ENCODE data around the gene RASSF5.

The RASSF5 gene

DNA sequence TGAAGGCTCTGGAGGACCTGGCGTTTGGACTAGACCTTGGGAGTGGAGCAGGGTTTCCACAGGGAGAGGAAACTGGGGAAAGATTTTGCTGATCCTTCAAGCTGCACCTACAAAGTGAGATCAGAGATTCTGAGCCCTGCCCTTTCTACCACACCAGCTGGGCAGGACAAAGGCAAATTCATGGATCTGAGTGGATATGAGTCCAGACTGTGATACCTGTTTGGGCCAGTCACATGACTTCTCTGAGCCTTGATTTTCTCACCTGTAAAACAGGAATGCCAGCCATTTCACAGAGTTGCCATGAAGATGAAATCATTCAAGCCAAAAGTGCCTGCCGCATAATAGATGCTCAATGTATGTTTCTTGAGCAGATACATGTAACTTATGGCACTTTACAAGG, 4.9 kb upstream of the RASSF5 start:
- TF ChIP-seq FOXP2 (optimal IDR thresholded peaks at IDR 0.05; ENCODE audit: borderline replicate concordance, extremely low read depth, extremely low read length, insufficient read depth) (no peak), TAF1 (IDR thresholded peaks at IDR 0.05; ENCODE audit: borderline replicate concordance, insufficient read depth, low read length) (no peak), POLR2AphosphoS5 (IDR thresholded peaks at IDR 0.05; ENCODE audit: low read depth, low read length) (0 out of 2 replicates have a peak, but pooled peaks have one; percentile 3), SIN3A (IDR thresholded peaks at IDR 0.05; ENCODE audit: borderline replicate concordance, insufficient read depth, low read length) (no peak)
- TF ChIP-seq, protein P1, sequence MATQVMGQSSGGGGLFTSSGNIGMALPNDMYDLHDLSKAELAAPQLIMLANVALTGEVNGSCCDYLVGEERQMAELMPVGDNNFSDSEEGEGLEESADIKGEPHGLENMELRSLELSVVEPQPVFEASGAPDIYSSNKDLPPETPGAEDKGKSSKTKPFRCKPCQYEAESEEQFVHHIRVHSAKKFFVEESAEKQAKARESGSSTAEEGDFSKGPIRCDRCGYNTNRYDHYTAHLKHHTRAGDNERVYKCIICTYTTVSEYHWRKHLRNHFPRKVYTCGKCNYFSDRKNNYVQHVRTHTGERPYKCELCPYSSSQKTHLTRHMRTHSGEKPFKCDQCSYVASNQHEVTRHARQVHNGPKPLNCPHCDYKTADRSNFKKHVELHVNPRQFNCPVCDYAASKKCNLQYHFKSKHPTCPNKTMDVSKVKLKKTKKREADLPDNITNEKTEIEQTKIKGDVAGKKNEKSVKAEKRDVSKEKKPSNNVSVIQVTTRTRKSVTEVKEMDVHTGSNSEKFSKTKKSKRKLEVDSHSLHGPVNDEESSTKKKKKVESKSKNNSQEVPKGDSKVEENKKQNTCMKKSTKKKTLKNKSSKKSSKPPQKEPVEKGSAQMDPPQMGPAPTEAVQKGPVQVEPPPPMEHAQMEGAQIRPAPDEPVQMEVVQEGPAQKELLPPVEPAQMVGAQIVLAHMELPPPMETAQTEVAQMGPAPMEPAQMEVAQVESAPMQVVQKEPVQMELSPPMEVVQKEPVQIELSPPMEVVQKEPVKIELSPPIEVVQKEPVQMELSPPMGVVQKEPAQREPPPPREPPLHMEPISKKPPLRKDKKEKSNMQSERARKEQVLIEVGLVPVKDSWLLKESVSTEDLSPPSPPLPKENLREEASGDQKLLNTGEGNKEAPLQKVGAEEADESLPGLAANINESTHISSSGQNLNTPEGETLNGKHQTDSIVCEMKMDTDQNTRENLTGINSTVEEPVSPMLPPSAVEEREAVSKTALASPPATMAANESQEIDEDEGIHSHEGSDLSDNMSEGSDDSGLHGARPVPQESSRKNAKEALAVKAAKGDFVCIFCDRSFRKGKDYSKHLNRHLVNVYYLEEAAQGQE (IDR thresholded peaks at IDR 0.05; ENCODE audit: insufficient read depth in 1 of 2, low read depth in 2 of 2, low read length in 2 of 2): no peak

DNA sequence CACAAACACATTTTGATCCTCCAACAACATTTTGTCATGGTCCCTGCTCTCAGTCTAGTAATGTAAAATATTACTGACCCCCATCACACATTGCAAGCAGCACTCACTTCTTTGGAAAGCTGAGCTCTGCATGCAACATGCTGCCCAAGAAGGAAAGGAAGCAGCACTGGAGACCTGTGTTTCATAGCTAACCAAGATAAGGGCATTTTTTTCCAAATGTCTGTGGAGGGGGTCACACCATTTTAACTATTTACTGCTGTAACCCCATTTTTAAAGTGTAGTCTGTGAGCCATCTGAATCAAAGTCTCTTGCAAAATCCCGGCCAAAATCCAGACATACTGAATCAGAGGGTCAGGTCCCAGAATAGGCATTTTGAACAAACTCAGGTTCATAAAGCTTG, 4.5 kb upstream of the RASSF5 start:
- TF ChIP-seq POLR2AphosphoS5 (IDR thresholded peaks at IDR 0.05; ENCODE audit: low read depth, low read length): 0 out of 2 replicates have a peak, but pooled peaks have one; percentile 9
- TF ChIP-seq, protein P1 (IDR thresholded peaks at IDR 0.05; ENCODE audit: insufficient read depth in 1 of 2, low read depth in 2 of 2, low read length in 2 of 2): no peak

DNA sequence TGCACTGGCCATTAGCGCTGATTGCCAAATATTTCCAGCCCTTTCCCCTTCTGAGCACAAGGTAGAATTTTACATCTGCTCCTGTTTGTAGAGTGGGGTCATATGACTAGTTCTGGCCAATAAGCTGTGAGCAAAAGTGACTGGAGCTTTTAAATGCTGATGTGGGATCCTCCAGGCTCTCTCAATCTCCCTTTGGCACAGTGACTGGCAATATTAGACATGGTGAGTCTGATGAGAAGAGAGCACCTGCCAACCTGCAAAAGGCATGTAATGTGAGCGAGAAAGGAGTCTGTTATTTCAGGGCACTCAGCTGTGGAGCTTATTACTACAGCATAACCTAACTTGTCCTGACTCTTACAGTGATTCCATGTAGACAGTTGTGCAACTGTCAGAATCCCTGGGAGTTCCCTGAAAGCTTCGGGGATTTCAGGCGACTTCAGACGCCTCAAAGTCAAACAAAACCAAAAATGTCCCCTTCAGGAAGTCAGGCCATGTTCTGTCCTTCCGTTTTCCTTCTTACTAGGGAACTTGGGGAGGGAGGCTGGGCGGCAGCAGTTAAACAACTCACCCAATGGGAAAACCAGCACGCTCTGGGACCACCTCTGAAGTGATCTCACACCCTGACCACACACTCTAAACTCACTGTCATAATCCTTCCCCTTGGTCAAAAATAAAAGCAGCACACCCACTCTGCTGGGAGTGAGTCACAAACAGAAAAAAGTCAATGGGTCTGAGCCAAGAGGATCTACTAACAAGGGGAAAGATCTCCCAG, 3.6 kb upstream of the RASSF5 start:
- TF ChIP-seq POLR2AphosphoS5 (IDR thresholded peaks at IDR 0.05; ENCODE audit: low read depth, low read length): 0 out of 2 replicates have a peak, but pooled peaks have one; percentile 27
- TF ChIP-seq TAF1 (IDR thresholded peaks at IDR 0.05; ENCODE audit: borderline replicate concordance, insufficient read depth, low read length): no peak
- TF ChIP-seq, protein P1 (IDR thresholded peaks at IDR 0.05; ENCODE audit: insufficient read depth in 1 of 2, low read depth in 2 of 2, low read length in 2 of 2): peak in 1 of 2 experiments; percentile 44; a peak in 1 of 4 replicates

DNA sequence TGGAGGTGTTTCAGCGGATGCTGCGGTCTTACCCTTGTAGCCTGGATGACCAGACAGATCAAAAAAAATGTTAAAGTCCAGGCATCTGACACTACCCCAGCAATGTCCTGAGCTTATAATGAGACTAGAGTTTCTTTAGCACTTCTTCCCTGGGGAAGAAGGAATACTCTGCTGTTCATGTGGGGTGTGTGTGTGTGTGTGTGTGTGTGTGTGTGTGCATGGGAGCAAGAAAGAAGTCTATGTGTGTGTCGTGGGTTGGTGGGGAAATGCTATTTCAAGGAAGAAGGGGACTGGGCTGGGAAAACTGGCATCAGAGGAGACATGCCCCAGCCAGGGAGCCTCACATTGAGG, 3.0 kb upstream of the RASSF5 start:
- TF ChIP-seq, protein P1 (IDR thresholded peaks at IDR 0.05; ENCODE audit: insufficient read depth in 1 of 2, low read depth in 2 of 2, low read length in 2 of 2): no peak
- no peak for TF ChIP-seq FOXP2 (optimal IDR thresholded peaks at IDR 0.05; ENCODE audit: borderline replicate concordance, extremely low read depth, extremely low read length, insufficient read depth)
- no peak for TF ChIP-seq POLR2AphosphoS5 (IDR thresholded peaks at IDR 0.05; ENCODE audit: low read depth, low read length)
- no peak for TF ChIP-seq TAF1 (IDR thresholded peaks at IDR 0.05; ENCODE audit: borderline replicate concordance, insufficient read depth, low read length)
- no peak; the same call in 1 of the 2 replicates for TF ChIP-seq SIN3A (IDR thresholded peaks at IDR 0.05; ENCODE audit: borderline replicate concordance, insufficient read depth, low read length)

All from PFSK-1 (cell line).